D721Med (cell line): Measurements from ENCODE around the gene TMEM129.

Experiments
- DNase-seq: peaks from one replicate; pipeline ENCODE4 v3.0.0; 2011; ENCODE audit warnings: low spot score; ENCODE audit not compliant: insufficient read length
- FAIRE-seq: peaks from 2 replicates; lab custom pipeline; 2011; peaks lifted over from hg19 to GRCh38; lab: Jason Lieb, UNC
- TF ChIP-seq, protein P1 (sequence below): IDR thresholded peaks from 2 replicates; pipeline ENCODE4 v1.5.1; 2012; ENCODE audit warnings: mild to moderate bottlenecking, control low read depth; ENCODE audit not compliant: insufficient read depth; ENCODE audit errors: missing control alignments

Gene TMEM129

DNA sequence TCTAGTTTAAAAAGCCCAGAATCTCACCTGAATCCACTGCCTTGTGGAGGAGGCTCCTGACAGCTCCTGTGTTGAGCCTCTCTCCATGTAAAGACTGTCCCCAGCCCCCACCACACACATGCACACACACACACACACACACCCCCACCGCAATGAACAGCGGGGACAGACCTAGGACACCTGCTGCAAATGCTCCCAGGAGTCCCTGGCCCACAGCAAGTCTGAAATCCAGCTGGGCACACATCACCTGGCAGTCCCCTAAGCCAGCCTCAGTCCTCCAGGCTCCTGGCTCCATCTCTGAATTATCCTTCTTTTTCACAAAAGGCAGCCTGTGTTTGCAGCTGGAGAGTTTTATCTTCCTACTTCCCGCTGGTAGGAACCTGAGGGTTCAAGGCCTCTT, 30.4 kb downstream of the TMEM129 start:
- TF ChIP-seq, protein P1, sequence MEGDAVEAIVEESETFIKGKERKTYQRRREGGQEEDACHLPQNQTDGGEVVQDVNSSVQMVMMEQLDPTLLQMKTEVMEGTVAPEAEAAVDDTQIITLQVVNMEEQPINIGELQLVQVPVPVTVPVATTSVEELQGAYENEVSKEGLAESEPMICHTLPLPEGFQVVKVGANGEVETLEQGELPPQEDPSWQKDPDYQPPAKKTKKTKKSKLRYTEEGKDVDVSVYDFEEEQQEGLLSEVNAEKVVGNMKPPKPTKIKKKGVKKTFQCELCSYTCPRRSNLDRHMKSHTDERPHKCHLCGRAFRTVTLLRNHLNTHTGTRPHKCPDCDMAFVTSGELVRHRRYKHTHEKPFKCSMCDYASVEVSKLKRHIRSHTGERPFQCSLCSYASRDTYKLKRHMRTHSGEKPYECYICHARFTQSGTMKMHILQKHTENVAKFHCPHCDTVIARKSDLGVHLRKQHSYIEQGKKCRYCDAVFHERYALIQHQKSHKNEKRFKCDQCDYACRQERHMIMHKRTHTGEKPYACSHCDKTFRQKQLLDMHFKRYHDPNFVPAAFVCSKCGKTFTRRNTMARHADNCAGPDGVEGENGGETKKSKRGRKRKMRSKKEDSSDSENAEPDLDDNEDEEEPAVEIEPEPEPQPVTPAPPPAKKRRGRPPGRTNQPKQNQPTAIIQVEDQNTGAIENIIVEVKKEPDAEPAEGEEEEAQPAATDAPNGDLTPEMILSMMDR = no peak
- DNase-seq (no peak), FAIRE-seq (no peak)

DNA sequence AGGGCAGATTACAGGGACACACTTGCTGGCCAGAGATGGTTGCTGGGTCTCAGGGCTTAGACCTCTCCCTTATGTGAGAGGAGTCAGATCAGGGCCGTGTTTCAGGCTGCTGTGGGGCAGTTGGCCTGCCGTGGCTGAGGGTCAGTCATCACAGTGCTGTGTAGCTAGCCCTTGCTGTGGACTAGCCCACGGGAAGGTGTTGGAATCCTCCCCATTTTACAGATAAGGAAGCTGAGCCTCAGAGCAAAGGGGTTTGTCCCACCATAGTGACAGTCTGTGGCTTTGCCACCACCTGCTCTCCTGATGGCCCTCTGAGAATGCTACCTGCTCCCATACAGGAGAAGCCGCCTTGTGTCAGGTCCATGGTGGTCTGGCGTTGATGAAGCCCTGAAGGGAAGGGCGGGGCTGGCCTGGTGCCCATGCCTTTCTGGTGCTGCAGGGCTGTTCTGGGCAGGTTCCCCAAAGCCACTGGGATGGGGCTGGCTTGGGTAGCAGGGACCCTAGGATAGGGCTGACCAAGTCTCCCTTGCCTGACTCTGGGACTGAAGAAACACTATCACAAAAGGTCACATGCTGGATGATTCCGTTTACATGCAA, 34.6 kb downstream of the TMEM129 start:
- TF ChIP-seq, protein P1 = no peak
- FAIRE-seq (no peak), DNase-seq (no peak)

DNA sequence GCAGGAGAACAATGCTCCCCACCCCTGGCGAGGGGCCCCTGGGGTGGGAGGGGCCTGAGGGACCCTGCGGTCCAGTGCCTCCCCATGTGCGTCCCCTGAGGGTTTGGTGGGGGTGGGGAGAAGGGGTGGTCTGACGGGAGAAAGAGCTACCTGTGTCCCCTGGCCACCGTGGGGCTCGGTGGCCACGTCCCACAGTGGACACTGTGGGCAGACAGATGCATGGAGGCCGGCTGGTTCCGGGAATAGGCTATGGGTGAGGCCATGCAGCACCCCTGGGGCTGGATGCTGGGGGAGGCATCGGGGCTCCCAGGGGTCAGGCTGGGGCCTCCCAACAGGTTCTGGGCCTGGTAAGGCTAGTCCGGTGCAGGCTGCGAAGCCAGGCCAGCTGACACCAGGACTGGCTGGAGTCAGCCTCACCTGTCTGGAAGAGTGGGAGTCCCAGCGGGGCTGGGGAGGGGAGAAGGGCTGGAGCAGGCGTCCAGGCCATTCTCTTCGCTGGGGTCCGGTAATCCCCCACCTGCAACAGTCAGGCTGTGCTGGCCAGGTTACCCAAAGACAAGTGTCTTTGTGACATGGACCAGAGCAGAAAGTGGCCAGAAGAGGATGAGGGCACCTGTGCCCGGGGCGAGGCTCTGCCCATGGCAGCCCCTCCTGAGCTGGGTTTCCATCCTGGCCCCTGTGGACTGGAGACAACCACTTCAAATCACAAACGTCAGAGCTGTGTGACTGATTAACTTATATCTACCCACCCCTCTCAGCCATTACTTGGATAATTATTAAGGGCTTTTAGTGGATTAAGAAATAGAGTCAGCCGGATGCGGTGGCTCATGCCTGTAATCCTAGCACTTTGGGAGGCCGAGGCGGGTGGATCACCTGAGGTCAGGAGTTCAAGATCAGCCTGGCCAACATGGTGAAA, 35.6 kb downstream of the TMEM129 start:
- peak; percentile 41 for DNase-seq
- TF ChIP-seq, protein P1 = no peak
- FAIRE-seq = no peak

DNA sequence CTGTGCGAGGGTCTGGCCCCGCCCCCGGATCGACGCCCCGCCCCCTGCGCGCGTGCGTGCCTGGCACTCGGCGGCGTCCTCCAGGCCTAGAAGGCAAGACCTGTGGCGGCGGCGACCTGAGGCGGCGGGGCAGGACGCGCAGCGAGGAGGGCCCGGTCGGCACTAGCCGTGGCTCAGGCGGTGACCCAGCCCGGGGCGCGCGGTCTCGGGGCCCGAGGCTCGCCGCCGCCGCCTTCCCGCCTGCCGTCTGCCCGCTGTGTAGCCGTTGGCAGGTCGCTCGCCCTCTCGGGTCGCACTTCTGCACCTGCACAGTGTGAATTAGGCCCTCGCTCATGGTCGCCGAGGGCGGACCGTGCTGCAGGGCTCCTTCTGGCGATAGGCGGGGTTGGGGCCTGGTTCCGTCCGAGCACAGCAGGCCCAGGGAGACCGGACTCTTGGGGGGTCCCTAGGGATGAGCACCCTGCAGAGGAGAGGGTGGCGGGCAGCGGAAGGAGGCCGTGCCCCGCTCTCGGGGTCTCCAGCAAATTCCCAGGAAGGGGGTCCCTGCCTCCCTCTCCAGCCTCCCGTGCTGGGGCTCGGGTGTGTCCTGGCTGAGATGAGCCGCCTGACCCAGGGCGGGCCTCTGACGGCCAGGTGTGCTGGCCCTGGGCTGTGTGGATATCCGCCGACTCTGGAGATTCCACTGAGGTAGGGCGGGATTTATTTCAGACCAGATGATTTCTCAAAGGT, 36.5 kb downstream of the TMEM129 start:
- no peak for DNase-seq
- no peak for FAIRE-seq
- TF ChIP-seq, protein P1 = no peak

DNA sequence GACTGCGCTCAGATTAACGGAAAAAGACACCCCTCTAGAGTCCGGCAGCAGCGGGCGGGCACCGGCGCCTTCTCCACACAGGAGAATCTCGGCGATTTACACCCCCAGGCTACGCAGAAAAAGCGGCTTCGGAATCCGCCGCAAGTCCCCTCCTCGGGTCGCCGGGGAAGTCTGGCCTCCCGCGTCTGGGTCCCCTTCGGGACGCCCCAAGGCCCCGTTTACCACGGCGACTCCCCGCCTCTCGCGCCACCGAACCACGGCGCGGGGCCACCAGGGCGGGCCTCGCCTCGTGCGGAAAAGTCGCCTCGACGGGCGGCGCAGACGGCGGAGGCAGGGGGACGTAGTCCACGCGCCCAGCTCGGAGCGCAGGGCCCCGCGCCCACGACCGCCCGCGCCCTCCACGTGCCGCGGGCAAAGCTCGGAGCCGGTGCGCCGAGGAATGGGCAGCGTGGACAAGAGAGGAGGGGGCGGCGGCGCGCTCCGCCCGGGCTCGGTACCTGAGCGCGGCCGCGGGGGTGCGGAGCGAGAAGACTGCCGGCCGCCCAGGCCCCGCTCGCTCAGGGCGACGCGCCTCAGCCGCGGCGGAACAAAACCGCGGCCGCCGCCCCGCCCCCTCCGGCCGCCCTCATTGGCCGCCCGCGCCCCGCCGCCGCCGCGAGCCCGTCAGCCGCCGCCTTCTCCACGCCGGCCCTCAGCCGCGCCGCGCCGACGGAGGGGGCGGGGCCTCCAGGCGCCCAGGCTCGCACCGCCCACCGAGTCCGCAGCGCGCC, 37.2 kb downstream of the TMEM129 start, which contains the start of gene FAM53A:
Gene FAM53A (minus strand): TSS at position 578 of the 770 bp plus-strand sequence. CDS start 15,572 bp downstream, outside the sequence.
- no peak for FAIRE-seq

DNA sequence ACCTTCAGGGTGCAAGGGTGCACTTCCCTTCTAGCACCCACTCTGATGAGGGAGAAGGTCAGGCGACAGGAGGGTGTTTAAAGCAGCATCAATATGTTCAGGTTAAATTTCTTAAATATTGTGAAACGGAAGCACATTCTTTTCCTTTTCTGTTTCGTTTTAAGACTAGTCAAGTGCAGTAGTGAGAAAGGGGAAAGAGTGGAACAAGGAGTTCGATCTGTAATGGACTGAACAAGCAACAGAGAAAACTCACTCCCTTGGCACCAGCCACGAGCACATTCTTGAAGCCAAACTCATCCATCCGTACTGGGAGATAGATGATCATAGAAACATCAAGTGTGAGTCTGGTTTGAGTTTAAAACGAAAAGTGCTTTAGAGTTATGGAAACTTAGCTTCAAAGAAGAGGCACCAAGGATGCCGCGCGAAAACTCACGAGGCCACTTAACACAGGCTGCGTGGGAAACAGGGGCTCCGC, 37.8 kb downstream of the TMEM129 start:
- no peak for DNase-seq
- FAIRE-seq = no peak
- TF ChIP-seq, protein P1 = no peak

More for the DNA sequence above, 37.2 kb downstream of the TMEM129 start, which contains the start of gene FAM53A:
- TF ChIP-seq, protein P1 = no peak
- DNase-seq = peak; percentile 41
